ENCODE measurements around the gene ALK.

Gene ALK

DNA sequence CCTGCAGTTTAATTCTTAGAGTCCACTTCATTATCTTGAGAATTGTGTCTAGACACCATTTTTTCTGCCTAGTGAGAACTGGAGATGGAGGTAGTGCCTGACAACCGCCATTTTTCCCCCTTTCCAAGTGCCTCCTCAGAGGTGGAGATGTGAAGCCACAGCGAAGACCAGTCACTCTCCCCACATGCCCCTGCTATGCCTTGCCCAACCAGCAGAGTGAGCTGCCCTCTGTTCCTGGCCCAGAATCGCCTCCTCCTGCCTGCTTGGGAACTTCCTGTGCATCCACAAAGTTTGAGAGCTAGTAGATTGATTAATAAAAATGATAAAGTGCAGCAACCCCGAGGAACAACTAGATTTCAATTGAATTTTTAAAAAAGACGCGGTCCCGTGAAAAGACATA is 682.9 kb downstream of the ALK start:
- DNase-seq: no peak

DNA sequence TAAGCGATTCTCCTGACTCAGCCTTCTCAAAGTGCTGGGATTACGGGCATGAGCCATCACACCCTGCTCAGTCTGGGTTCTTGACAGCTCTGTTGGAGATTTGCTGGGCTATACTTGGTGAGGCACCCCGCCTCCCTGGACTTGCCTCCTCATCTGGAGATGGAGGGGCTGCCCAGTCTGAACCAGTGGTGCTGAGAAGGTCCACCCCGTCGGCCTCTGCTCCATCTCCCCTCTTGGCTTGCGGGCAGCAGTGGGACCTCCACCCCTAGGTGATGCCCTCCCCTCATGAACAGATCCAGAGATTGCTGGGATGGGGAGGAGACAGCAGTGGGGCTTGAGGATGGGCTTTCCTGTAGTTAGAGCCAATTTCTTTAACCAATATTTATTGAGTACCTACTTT is 685.3 kb downstream of the ALK start:
- no peak for DNase-seq

DNA sequence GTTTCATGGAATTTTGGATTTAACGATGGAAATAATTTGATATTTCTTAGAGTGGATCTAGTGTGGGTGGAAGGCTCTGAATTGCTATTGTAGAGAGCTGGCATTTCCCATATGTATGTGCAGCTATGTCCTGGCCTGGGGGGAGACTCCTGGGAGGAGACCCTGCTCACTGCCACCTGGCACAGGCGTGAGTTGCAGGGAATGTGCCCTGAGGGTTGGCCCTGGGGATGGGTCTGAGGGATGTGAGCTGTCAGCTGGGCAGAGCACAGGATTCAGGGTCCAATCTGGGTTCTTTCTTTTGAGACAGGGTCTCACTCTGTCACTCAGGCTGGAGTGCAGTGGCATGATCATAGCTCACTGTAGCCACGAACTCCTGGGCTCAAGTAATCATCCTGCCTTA is 686.0 kb downstream of the ALK start:
- DNase-seq: no peak

DNA sequence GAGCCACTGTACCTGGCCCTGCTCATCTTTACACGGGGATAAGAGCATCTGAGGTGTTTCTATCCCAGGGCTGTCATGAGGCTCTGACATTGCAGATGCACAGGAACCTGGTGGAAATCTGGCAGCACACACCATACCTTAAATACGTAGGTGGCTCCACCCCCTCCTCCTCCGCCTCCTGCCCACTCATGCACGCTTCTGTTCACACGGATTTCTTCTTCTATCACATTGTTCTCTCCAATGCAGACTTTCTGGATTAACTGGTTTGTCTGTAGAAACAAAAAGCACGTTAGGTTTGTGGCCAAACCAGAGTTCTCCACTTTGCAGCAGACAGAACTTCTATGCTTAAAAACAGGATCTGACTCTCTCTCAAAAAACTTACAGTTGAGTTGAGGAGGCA is 688.0 kb downstream of the ALK start:
- DNase-seq: no peak

DNA sequence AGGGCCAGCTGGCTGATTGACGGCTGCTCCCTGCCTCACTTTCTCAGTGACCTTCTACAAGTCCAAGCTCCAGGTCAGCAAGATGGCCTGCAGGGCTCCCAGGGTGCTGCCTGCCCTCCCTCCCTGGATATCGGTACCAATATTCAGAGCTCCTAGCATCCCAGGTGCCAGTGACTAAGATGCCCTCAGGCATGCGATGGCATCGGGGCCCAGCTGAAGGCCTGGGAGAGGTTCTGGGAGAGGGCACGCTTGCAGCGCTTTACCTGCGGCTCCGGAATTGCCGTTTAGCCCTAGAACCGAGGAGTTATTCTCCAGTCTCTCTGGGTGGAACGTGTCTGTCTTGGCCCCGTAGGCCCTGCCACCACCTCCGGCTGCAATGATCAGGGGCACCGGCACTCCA is 689.3 kb downstream of the ALK start:
- no peak for DNase-seq

DNA sequence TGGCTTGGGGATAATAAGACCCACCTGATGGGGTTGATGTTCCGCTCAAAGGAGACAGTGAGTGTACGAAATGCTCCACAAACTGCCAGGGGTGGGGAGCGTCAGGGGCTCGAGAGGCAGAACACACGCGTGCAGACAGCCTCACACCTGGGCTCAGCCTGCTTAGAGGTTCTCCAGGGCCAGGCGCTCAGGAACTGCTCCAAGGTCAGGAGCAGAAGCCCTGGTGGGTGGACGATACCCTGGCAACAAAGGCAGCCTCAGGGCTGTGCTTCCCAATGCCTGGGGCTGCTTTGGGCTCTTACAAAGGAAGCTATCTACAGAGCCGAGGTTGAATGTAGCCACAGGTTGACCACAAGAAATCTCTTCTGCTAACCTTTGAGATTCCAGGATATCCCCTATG is 691.7 kb downstream of the ALK start:
- DNase-seq: no peak

DNA sequence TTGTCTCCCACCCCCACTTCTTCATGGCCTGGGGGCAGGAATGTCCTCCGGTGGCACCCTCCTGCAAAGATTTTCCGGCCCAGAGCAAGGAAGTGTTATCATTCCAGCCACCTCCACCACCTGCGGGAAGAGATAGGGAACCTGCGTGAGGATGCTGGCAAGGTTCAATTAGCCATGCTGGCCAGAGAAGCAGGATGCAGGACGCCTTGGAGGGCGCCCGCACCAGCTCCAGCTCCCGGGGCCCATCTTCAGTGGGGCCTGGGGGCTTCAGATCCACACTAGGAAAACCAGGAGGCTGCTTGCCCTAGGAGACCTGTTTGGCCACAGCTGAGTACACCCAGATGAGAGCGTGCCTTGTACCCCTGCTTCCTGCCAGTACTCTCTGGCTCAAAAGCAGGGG is 692.4 kb downstream of the ALK start:
- DNase-seq: no peak

DNA sequence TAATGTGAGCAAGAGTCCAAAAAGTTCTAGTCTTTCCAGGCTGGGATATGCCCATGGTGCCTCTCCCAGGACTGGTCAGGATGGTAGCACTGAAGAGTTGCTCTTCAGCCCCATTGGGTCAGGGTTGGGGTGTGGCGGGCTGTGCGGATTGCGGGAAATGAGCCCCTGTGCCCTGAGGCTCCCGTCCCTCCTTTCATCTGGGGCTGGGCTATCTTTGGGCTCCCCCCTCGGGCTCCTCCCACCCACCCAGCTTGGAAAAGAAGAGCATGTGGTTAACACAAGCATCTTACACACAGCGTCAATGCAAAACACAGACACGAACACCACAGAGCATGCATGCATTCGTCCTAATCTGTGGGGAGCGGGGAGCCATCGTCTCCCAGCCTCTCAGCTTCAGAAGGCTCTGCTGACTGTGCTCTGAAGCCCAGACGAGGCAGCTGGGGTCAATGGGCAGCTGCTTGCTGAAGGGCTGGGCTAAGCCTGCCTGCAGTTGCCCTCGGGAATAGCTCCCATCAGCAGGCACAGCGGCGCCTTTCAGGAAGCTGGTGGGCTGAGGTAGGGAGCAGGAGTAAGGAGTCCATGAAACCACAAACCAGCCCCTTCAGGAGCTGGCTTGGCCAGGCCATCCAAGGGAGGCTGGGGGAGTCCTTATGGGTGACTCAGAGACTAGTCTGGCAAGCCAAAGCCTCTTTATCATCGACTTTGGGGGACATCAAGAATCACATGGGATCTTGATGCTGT is 693.3 kb downstream of the ALK start:
- peak; percentile 90 for DNase-seq

DNA sequence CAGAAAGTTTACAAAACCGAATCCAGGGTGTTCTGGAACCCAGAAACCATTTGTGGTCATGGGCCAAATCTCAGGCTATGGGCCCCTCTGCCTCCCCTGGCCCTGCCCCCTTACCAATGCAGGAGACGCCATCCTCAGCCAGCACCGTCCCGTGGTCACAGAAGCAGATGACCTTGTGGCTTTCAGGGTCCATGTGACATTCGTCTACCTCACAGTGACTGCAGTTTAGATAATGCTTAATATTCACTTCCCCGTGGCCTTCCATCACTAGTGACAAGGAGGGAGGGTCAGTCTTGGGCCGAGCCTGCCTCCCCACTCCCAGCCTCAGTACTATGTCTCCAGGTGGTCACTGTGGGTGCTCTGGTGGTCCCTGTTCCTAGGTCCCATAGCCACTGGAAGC is 694.6 kb downstream of the ALK start:
- no peak for DNase-seq

DNA sequence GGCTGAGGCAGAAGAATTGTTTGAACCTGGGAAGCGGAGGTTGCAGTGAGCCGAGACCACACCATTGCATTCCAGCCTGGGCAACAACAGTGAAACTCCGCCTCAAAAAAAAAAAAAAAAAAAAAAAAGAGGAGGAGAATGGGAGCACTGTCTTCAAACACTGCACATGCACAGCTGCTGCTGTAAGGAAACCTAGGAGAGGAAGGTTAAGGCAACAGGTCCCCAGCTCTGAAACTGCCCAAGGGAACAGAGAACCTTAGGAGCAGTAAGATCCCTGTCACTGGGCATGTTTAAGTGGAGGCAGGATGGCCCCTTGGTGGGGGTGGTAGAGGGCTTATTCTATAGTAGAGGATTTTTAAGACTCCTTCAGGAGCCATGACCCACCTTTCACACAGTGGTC is 695.0 kb downstream of the ALK start:
- DNase-seq: no peak

DNA sequence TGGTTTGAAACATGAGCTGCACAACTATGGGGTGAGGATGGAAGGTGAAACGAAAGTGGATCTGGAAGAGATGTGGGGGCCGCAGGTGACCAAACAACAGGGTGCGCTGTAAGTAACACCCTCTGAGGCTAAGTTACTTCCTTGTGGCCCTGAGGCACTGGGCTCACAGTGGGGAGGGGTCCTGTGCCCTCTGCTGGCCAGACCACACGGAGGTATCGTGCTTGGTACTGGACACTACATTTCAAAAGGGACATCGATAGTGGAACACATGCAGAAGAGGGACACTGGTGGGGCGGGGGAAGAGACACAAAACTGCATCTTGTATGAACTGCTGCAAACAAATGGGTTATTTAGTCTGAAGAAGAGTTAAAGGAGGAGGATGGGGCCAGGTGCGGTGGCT is 695.6 kb downstream of the ALK start:
- no peak for DNase-seq

DNA sequence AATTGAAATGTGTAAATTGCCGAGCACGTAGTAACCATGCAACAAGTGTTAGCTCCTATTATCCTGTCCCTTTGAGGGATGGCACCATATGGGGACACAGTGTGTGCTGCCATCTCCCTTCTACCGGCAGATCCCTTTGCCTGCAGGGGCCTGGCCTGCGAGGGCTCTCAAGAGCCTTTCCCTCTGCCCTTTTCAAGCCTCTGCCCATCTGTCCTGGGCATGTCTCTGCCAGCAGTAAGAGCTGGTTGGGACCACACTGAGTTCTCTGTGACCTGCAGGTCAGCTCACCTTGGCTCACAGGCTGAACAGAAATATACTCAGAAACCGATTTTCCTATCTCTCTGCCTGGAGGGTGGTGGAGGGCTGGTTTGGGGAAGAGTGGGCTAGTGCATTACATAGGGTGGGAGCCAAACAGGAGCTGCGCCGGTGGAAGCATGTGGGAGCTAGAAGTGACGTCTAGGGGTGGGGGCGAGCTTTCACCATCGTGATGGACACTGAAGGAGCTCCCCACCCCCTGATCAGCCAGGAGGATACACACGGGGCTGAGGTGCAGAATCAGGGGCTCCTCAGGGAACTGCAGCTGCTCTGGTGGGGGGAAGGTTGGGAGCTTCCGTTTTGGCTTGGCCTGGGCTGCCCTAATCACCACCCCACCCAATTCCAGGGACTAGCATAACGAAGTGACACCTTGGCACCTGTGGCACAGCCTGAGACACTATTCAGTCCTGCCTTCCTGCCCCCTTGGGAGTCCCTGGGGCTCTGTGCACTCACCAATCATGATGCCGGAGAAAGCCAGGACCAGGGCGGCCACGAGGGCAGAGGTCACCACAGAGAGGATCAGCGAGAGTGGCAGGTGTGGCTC is 696.5 kb downstream of the ALK start:
- DNase-seq: no peak

DNA sequence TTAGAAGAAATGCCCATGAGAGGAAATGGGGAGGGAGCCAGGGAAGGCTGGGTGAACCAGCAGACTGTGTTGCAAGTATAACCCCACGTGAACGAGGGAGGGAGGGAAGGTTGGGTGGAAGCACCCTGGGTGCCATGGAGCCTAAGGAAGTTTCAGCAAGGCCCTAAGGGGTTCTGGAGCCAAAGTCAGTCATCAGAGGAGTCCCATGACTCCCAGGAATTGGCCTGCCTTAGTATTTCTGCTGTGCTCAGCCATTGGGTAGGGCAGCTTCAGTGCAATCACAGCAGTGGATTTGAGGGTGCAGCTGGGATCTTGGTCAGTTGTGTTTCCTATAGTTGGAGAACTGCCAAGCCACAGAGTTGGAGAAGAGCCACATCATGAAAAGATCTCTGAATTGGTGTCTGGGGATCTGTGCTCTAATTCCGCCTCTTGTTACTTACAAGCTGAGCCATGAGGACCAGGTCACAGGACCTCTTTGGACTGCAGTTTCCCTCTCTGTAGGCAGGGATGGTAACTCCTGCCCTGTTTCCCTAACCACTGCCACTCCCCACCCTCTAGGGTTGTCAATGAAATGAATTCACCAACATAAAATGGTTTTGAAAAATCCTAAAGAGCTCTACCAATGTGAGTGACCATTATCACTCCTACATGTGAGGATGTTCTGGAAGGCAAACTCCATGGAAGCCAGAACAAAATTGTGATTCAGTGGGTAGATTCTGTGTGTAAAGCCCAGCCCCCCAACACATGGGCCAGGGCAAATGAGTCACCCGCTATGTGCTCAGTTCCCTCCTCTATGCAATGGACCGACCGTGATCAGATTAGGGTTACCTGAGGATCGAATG is 697.3 kb downstream of the ALK start:
- DNase-seq: peak; percentile 71

DNA sequence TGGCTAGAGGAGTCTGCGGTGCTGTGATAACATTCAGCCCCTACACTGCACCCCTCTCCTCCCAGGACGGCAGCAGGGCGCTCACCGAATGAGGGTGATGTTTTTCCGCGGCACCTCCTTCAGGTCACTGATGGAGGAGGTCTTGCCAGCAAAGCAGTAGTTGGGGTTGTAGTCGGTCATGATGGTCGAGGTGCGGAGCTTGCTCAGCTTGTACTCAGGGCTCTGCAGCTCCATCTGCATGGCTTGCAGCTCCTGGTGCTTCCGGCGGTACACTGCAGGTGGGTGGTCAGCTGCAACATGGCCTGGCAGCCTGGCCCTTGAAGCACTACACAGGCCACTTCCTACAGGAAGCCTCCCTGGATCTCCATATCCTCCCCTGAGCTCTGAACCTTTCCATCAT is 698.1 kb downstream of the ALK start:
- no peak for DNase-seq

DNA sequence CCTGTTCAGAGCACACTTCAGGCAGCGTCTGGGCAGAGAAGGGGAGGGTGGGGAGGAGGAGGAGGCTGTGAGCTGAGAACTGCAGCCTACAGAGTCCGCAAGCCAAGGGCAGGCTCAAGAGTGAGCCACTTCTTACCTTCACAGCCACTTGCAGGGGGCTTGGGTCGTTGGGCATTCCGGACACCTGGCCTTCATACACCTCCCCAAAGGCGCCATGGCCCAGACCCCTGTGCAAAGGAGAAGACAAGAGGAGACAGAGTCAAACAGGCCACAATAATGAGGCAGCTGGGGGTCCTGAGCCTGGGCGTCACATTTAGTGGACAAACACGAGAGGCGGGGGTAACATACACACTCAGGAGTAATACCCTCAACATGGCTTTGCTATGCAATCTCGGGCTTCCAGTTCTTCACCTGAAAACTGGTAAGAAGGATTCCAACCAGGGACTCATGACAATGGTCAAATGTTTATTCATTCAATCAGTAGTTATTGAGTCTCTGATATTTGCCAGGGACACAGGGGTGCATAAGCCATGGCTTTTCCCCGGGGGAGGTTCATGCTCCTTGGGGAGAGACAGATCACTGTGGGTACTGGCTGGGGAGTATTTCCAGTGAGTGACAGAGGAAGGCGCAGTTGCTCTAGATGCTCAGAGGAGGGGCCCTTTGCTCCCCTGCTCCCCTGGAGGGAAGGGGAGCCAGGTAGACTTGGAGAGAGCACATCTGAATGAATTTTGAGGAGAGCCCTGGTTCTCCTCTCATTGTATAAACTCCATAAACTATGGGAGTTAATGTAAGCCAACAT is 698.8 kb downstream of the ALK start:
- DNase-seq: no peak

DNA sequence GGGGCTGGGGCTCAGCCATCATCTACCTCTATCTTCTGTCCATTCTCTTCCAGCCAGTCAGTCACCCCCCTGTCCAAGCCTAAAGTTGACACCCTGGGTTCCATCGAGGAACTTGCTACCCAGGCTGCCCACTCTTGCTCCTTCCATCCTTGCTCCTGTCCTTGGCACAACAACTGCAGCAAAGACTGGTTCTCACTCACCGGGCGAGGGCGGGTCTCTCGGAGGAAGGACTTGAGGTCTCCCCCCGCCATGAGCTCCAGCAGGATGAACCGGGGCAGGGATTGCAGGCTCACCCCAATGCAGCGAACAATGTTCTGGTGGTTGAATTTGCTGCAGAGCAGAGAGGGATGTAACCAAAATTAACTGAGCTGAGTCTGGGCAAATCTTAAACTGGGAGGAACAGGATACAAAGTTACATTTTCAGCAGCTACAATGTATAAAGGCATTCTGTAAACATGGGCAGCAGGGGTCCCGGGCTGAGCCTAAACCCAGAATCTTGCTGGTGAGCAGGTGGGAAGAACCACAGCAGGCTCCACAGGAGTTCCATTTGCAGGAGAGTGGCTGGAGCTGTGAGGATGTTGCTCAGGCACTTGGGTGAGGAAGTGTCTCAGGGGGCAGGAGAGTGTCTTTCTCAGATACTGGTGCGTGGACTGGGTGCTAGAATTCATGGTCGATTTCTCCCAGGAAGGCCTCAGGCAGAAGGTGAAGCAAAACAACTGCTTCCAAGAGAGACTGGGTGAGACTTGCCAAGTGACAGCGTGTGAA is 700.7 kb downstream of the ALK start:
- no peak for DNase-seq

DNA sequence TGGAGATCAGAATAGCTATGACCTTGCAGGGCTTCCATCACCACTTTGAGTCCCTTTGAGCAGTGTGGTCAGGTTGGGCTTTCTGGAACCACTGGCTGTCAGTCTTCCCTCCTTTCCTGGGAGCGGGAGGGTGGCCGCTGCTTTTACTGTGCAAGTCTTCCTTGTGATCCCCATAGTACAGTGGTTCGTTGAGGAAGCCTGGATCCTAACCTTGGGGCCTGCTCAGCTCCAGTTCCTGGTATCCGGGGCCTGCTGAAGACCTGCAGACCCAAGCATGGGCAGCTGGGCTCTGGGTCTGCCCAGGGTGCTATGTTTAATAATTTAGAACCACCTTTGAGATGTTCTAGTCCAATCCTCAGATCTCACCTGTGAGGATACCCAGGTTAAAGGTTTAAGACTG is 702.0 kb downstream of the ALK start:
- no peak for DNase-seq

DNA sequence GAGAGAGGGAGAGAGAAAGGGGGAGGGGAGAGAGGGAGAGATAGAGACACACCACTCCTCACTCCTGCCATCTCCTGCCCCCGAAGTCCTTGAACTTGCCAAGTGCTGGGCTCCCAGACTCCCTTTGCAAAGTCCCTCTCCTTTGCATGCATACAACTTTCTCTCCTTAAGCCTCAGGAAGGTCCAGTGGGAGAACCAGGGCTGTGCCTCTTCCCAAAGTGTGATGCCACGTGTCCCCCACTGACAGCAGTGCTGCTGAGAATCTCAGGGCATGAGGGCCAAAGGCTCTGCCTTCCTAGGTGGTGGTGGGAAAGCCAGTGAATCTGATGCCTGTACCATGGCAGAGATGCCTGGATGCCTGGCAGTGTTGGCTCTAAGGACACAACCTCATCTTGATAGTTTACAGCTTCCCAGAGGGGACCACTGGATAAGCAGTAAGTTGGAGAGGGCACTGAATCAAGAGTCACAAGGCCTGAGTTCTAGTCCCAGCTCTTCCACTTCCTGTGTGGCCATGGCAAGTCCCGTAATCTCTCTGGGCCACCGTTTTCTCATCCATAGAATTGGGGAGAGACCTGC is 702.7 kb downstream of the ALK start:
- DNase-seq: no peak

DNA sequence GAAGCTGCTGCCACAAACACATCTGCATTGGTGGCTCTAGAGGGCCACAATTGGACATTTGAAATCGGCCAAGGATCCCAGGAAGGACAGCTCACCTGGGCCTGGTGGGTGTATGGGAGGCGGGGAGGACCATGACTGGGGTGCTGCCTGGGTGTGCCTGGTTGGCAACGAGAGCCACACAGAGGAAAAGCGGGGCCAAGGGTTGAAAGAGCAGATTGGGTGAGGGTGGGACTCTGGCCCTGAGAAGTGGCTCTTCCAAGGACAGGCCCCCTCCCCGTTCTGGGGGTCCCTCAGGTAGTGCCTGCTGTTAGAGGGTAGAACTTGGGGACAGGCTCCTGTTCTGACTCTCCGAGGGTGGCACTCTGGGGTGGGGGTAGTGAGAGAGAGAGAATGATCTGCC is 703.3 kb downstream of the ALK start:
- DNase-seq: no peak

DNA sequence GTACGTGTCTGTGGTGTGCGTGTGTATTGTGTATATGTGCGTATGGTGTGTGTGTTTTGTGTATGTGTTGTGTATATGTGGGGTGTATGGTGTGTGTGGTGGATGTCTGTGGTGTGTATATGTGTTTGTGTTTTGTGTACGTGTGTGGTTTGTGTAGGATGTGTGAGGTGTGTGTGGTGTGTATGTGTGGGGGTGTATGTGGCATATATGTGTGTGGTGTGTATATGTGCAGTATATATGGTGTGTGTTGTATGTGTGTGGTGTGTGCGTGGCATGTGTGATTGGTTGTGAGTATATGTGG is 704.8 kb downstream of the ALK start:
- DNase-seq: no peak

DNA sequence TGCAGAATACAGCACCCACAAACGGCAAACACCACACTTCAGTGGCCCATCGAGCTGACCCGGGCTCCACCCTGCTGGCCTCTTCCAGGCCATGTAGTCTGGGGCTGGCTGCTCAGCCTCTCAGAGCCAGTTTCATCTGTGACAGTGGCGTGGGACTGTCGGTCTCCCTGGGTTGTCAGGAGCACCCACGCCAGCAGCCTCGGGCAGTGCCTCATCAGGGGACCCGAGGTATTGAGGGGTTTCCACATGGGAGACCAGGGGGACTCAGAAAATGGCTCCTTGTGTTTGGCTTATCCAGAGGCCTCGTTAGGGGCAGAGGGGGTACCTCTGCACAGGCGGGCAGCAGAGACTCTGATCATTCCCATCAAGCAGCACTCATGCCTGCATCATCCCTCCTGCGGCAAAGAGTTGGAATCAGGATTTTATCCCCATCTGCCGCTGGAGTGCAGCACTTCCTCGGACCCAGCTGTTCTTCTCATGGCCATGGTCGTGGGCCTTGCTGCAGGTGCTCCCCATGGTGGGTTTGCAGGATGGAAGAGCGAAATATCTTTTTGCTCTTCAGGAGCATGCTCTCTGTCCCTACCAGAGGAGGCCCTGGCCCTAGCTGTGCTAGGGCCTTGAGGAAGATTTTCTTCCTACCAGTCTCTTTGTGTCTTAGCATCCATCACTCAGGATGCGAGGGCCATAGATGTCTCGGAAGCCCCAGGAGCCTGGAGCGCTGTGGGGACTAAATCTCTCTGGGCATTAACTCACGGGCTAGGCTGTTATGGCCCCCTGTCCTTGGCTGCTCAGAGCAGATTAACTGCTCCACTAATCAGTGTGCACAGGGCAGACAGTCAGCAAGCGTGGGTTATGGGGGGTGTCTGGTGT is 705.4 kb downstream of the ALK start:
- DNase-seq: no peak

Measured in fibroblast of skin of right biceps (primary cell).